Muscle layer of colon (tissue), 2 donors: ENCODE results near the gene SPDYE17.
"Not testable (repeated sequence)": the region's sequence is repeated elsewhere in the genome, so short reads cannot be mapped to it uniquely, and the experiment has no call there.

ENCODE experiments used
- H3K27ac ChIP-seq: one replicate; pipeline ENCODE4 v1.7.0; 2013; ENCODE audit warnings: low read depth, mild to moderate bottlenecking, low read length, moderate library complexity
- H3K27me3 ChIP-seq, 2 donors: one replicate each; pipeline ENCODE4 v1.7.0; 2013; ENCODE audit warnings: low read length in 2 of 2, mild to moderate bottlenecking in 2 of 2; ENCODE audit not compliant: insufficient read depth in 2 of 2, control insufficient read depth in 1 of 2
- H3K36me3 ChIP-seq: one replicate; pipeline ENCODE4 v1.7.0; 2013; ENCODE audit warnings: mild to moderate bottlenecking, low read length; ENCODE audit not compliant: insufficient read depth
- H3K4me1 ChIP-seq: one replicate; pipeline ENCODE4 v1.7.0; 2013; ENCODE audit warnings: mild to moderate bottlenecking, low read length; ENCODE audit not compliant: insufficient read depth
- H3K4me3 ChIP-seq, 2 donors: one replicate each; pipeline ENCODE4 v1.7.0; 2013; ENCODE audit warnings: low read length in 2 of 2, low read depth in 1 of 2, mild to moderate bottlenecking in 1 of 2, moderate library complexity in 1 of 2
- H3K9ac ChIP-seq: one replicate; pipeline ENCODE4 v1.7.0; 2013; ENCODE audit warnings: low read length
- H3K9me3 ChIP-seq: one replicate; pipeline ENCODE4 v1.7.0; 2013; ENCODE audit warnings: mild to moderate bottlenecking, low read length
- donor health status: abdominal sarcoma.
- donor health status: Adenocarcinoma of cecum.

SPDYE17 gene, protein sequence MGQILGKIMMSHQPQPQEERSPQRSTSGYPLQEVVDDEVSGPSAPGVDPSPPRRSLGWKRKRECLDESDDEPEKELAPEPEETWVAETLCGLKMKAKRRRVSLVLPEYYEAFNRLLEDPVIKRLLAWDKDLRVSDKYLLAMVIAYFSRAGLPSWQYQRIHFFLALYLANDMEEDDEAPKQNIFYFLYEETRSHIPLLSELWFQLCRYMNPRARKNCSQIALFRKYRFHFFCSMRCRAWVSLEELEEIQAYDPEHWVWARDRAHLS

DNA sequence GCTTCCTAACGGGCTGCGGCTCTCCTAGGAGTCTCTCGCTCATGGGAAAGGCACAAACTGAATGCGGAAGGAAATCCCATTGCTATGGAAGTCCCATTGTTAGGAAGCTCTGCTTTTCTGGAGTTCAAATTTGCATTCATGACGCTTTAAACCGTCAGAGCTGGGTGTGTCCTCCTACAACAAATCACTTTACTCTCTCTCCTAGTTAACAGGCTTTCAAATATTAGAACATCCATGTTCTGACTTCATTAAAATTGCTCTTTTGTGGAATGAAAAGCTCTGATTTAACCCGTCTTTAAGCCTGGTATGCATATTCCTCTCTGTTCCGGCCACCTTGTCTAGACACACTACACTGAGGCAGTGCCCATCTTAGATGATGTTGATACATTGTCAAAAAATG is at the start of gene SPDYE17:
Gene SPDYE17, minus strand, starts transcription at position 101 of the 400 bp plus-strand sequence. CDS start 1,791 bp downstream, outside the sequence.
- H3K4me3 ChIP-seq, H3K27ac ChIP-seq, H3K36me3 ChIP-seq, H3K4me1 ChIP-seq, H3K9ac ChIP-seq, H3K27me3 ChIP-seq, H3K9me3 ChIP-seq: not testable (repeated sequence)

GRCh38 chr7:77080236-77080635 is 48.1 kb upstream of the SPDYE17 start:
- not testable (repeated sequence) for H3K27ac ChIP-seq, H3K4me3 ChIP-seq, H3K27me3 ChIP-seq, H3K36me3 ChIP-seq, H3K4me1 ChIP-seq, H3K9me3 ChIP-seq, H3K9ac ChIP-seq

GRCh38 chr7:77079624-77080023 is 47.5 kb upstream of the SPDYE17 start:
- H3K27me3 ChIP-seq, H3K9me3 ChIP-seq, H3K4me1 ChIP-seq, H3K9ac ChIP-seq, H3K27ac ChIP-seq, H3K4me3 ChIP-seq, H3K36me3 ChIP-seq: not testable (repeated sequence)

GRCh38 chr7:77079112-77079511 is 47.0 kb upstream of the SPDYE17 start:
- not testable (repeated sequence) for H3K9ac ChIP-seq, H3K4me3 ChIP-seq, H3K36me3 ChIP-seq, H3K27ac ChIP-seq, H3K9me3 ChIP-seq, H3K27me3 ChIP-seq, H3K4me1 ChIP-seq

DNA sequence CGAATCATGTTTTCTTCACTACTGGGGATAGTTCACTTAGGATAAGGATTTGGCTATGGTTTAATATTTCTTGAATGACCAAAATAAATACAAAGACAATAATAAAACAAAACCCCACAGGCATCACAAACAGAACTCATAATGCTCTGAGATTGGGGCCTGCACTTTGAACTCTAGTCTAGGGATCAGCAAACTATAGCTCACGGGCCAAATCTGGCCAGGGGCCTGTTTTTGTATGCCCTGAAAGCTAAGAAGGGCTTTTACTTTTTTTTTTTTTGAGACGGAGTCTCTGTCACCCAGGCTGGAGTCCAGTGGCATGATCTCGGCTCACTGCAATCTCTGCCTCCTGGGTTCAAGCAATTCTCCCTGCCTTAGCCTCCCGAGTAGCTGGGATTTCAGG is 44.9 kb upstream of the SPDYE17 start:
- not testable (repeated sequence) for H3K4me1 ChIP-seq, H3K9me3 ChIP-seq, H3K36me3 ChIP-seq, H3K4me3 ChIP-seq, H3K27me3 ChIP-seq, H3K9ac ChIP-seq, H3K27ac ChIP-seq

DNA sequence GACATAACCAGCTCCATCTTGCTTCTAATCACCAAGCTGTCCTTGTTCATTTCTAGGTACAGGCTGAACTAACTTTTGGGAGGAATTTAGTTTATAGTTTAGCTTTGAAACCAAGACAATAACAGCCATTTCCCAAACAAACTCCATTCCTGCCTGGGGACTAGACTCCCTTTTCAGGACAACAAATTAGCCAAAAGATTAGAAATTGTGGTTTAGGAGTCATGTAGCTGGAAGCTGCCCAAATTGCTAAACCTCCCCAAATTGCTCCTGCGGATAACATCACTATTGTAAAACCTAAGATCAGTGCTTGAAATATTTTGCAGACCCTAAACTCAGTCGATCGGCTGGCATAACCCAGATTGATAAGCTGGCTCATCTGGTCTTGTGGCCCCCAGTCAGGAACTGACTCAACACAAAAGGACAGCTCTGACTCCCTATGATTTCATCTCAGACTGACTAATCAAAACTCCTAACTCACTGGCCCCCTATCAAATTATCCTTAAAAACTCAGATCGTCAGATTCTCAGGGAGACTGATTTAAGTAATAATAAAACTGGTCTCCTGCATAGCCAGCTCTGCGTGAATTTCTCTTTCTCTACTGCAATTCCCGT is 42.7 kb upstream of the SPDYE17 start:
- not testable (repeated sequence) for H3K4me3 ChIP-seq, H3K36me3 ChIP-seq, H3K27ac ChIP-seq, H3K27me3 ChIP-seq, H3K4me1 ChIP-seq, H3K9me3 ChIP-seq, H3K9ac ChIP-seq

DNA sequence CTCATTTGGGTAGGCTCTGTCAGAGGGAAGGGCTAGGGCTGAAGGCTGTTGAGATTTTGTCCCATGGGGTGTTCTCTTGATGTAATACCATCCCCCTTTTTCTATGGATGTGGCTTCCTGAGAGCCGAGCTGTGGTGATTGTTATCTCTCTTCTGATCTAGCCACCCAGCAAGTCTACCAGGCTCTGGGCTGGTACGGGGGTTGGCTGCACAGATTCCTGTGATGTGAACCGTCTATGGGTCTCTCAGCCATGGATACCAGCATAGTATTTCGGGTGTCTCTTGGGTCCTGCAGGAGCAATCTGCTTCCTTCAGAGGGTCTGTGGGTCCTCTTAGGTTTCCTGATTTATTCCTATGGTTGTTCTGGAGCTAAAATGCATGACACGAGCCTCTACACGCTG is 38.9 kb upstream of the SPDYE17 start:
- not testable (repeated sequence) for H3K27me3 ChIP-seq, H3K9me3 ChIP-seq, H3K4me3 ChIP-seq, H3K9ac ChIP-seq, H3K36me3 ChIP-seq, H3K4me1 ChIP-seq, H3K27ac ChIP-seq

DNA sequence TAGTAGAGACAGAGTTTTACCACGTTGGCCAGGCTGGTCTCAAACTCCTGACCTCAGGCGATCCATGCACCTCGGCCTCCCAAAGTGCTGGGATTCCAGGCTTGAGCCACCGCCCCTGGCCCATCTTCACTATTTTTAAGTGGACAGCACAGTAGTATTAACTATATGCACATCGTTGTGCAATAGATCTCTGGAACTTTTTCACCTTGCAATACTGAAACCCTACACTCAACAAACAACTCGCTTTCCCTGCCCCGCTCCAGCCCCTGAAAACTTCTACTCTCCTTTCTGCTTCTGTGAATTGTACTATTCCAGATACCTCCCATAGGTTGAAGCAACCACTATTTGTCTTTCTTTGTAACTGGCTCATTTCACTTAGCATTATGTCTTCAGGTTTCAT is 33.7 kb upstream of the SPDYE17 start:
- H3K27ac ChIP-seq, H3K9me3 ChIP-seq, H3K36me3 ChIP-seq, H3K4me3 ChIP-seq, H3K9ac ChIP-seq, H3K4me1 ChIP-seq, H3K27me3 ChIP-seq: not testable (repeated sequence)

DNA sequence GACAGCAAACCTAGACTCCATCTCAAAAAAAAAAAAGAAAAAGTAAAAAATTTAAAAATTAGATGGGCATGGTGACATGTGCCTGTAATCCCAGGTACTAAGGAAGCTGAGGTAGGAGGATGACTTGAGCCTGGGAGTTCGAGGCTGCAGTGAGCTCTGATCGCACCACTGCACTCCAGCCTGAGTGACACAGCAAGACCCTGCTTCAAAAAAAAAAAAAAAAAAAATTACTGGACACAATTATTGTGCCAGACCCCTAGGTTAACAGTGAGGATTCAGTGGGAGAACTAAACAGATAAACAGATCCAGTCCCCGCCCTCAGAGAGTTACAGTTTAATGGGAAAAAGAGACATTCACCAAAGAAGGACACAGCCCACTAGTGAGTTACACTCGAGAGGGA is 31.6 kb upstream of the SPDYE17 start:
- not testable (repeated sequence) for H3K9ac ChIP-seq, H3K4me3 ChIP-seq, H3K4me1 ChIP-seq, H3K27ac ChIP-seq, H3K9me3 ChIP-seq, H3K27me3 ChIP-seq, H3K36me3 ChIP-seq

DNA sequence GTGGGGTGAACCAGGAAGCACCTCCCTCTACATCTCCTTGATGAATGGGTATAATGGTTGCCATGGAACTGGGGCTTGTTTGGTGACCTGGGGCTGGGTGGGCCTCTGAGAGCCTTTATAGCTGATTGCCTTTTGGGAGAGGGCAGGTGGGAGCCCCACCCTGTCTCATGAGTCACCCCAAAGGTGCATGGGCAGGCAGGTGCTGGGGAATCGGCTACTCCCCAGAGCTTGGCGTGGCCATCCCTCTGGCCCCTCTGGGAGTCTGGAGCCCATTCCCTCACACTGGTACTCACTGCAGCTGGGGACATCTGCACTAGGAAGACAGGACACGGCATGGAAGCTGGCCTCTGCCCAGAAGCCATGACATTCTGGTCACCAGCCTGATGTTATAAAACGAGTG is 30.4 kb upstream of the SPDYE17 start, which contains the start of gene SPDYE18:
Gene SPDYE18, minus strand, starts transcription at position 2 of the 400 bp plus-strand sequence. CDS start 2,046 bp downstream, outside the sequence.
- not testable (repeated sequence) for H3K9me3 ChIP-seq, H3K4me3 ChIP-seq, H3K36me3 ChIP-seq, H3K27me3 ChIP-seq, H3K27ac ChIP-seq, H3K9ac ChIP-seq, H3K4me1 ChIP-seq

DNA sequence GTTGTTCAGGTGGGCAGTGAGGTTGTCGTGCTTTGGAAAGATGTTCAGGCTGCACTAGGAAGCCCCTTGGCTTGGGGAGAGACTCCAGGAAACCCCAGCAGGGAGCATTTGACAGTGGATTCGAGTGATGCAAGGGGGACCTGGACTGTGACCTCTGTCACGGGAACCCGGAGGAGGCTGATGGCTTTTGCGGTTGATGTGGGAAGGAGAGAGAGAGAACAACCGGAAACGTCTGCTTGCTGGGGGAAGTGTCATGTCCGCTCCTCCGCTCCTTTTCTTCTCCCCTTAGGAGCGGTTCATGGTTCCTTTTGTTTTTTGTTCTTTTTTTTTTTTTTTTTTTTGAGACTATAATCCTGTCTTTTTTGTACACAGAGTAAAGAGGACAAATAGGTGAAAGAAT is 5.8 kb downstream of the SPDYE17 start:
- H3K9ac ChIP-seq, H3K9me3 ChIP-seq, H3K27me3 ChIP-seq, H3K36me3 ChIP-seq, H3K4me3 ChIP-seq, H3K4me1 ChIP-seq, H3K27ac ChIP-seq: not testable (repeated sequence)

DNA sequence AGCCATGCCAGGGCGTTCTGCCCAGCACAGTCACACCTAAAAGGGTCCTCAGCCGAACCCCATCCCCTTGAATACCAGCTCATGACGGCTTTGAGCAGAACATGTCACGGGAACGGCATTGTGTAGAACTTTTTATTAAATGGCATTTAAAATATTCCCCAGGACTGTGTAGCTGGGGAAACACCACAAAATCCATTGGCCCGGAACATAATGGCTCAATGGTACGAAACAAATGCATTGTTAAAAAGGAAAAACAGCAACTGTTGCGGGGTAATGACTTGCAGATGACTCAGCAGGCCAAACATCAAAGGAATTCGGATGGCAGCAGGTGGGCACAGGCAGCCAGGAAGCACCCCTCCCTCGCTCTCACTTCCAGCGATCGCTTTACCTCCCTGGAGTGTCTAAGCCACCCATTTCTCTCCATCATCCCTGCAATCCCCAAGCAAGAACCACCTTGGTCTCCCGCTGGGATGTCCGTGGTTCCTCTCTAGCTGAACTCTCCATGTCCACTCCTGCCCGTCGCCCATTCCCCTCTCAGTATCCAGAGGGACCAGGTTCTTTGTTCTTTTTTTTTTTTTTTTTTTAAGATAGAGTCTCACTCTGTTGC is 22.0 kb downstream of the SPDYE17 start:
- not testable (repeated sequence) for H3K4me1 ChIP-seq, H3K36me3 ChIP-seq, H3K27me3 ChIP-seq, H3K9me3 ChIP-seq, H3K4me3 ChIP-seq, H3K27ac ChIP-seq, H3K9ac ChIP-seq
